Measurements from ENCODE around the gene EFCAB6.
A peak's percentile ranks its signal among the peaks of the same experiment; 100 is the strongest.

The EFCAB6 gene

DNA sequence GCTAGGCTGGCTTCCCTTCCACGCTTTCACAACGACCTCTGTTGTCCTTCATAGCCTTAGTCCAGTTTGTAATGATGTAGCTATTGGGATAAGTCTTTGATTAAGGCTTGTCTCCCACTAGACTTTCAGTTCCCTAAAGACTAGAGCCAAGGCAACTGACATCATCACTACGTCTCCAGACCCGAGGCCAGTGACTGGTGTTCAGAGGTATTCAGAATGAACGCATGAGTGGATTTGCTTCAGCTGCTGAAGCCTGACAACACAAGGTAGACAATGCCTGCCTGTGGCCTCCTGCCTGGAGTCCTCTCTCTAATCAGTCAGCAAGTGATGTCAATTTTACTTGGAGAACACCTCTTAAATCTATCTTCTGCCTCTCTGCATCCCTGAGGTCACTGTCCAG lies 13.6 kb downstream of the EFCAB6 start:
- H3K27ac ChIP-seq: no peak overlapping the region
- no peaks in the 10 kb centered on the region for H3K36me3 ChIP-seq (replicated peaks)
- no peak for DNase-seq
- TF ChIP-seq CTCF (IDR thresholded peaks at IDR 0.05; ENCODE audit: low read depth, low read length, missing control alignments): no peak
- no peaks in the 10 kb centered on the region for H3K27me3 ChIP-seq (replicated peaks)
- in situ Hi-C loops (cut with HindIII; ENCODE audit: low pct_ligation_motif_present, low sequenced_read_pairs): no loop called here
- H3K4me3 ChIP-seq (ENCODE audit: low read depth, low read length): no peak overlapping the region

- Histone ChIP-seq H3K27me3 (replicated peaks) (no peaks in the 10 kb centered on the region), H3K36me3 (replicated peaks) (no peaks in the 10 kb centered on the region), H3K27ac (no peak overlapping the region), H3K4me3 (ENCODE audit: low read depth, low read length) (no peak overlapping the region)
- peak; percentile 58 for TF ChIP-seq CTCF (IDR thresholded peaks at IDR 0.05; ENCODE audit: low read depth, low read length, missing control alignments)
- peak; percentile 34 for DNase-seq
- in situ Hi-C loops (cut with HindIII; ENCODE audit: low pct_ligation_motif_present, low sequenced_read_pairs): no loop called here
These were observed 15.5 kb downstream of the EFCAB6 start for GRCh38 chr22:43796567-43796966.

DNA sequence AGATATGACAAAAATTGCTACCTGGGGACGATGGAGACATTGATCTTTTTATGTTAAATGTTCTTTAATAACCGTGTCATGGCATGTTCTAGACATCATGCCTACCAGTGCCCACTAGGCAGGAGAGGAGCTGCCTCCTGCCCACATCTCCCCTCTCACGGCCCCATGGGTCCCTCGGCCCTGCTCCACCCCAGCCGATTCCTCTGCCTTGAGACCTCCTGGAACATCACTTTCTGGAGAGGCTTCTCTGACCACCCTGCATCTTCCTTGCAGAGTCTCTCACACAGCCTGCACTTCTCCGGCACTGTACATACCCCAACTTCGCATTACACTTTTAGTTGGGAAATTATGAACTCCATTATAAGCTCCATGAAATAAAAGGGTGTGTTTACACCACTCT lies 16.8 kb downstream of the EFCAB6 start:
- in situ Hi-C loops (cut with HindIII; ENCODE audit: low pct_ligation_motif_present, low sequenced_read_pairs): no loop called here
- no peaks in the 10 kb centered on the region for H3K27me3 ChIP-seq (replicated peaks)

GRCh38 chr22:43792905-43793304 lies 19.2 kb downstream of the EFCAB6 start:
- H3K4me3 ChIP-seq (ENCODE audit: low read depth, low read length): no peak overlapping the region
- TF ChIP-seq CTCF (IDR thresholded peaks at IDR 0.05; ENCODE audit: low read depth, low read length, missing control alignments): no peak
- H3K36me3 ChIP-seq (replicated peaks): no peaks in the 10 kb centered on the region
- no peak for DNase-seq
- in situ Hi-C loops (cut with HindIII; ENCODE audit: low pct_ligation_motif_present, low sequenced_read_pairs): no loop called here
- H3K27ac ChIP-seq: no peak overlapping the region
- H3K27me3 ChIP-seq (replicated peaks): no peaks in the 10 kb centered on the region

More for the DNA sequence above, 16.8 kb downstream of the EFCAB6 start:
- TF ChIP-seq CTCF (IDR thresholded peaks at IDR 0.05; ENCODE audit: low read depth, low read length, missing control alignments): no peak
- H3K27ac ChIP-seq: no peak overlapping the region
- no peak overlapping the region for H3K4me3 ChIP-seq (ENCODE audit: low read depth, low read length)
- H3K36me3 ChIP-seq (replicated peaks): no peaks in the 10 kb centered on the region
- no peak for DNase-seq

DNA sequence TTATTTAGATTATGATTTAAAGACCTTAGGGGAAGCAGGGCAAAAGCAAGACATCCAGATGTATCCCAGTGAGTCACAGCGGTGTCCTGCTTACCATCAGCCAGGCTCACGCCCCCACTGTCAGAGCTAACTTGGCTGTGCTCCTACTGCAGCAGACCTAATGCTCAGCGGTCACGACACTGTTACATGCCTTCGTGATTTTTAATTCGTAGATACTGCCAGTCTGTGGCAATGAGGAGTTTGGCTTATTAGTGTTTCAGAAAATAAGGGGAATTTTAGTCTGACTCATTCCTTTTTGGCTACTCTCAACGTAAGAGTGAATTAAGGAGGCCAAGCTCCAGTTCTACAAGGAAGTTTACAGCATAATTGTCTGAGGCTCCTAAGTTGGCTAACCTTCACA lies 22.7 kb downstream of the EFCAB6 start:
- no peak for TF ChIP-seq CTCF (IDR thresholded peaks at IDR 0.05; ENCODE audit: low read depth, low read length, missing control alignments)
- H3K36me3 ChIP-seq (replicated peaks): no peaks in the 10 kb centered on the region
- no peak overlapping the region for H3K27ac ChIP-seq
- DNase-seq: peak; percentile 33
- no peaks in the 10 kb centered on the region for H3K27me3 ChIP-seq (replicated peaks)
- H3K4me3 ChIP-seq (ENCODE audit: low read depth, low read length): no peak overlapping the region
- in situ Hi-C loops (cut with HindIII; ENCODE audit: low pct_ligation_motif_present, low sequenced_read_pairs): no loop called here

- peak; percentile 44 for TF ChIP-seq CTCF (IDR thresholded peaks at IDR 0.05; ENCODE audit: low read depth, low read length, missing control alignments)
- H3K4me3 ChIP-seq (ENCODE audit: low read depth, low read length): no peak overlapping the region
- H3K36me3 ChIP-seq (replicated peaks): no peaks in the 10 kb centered on the region
- H3K27me3 ChIP-seq (replicated peaks): no peaks in the 10 kb centered on the region
- no peak for DNase-seq
- in situ Hi-C loops (cut with HindIII; ENCODE audit: low pct_ligation_motif_present, low sequenced_read_pairs): no loop called here
- H3K27ac ChIP-seq: no peak overlapping the region
These were observed 28.3 kb downstream of the EFCAB6 start for GRCh38 chr22:43783777-43784176.
